Measurements from ENCODE around the gene HSD17B1. TPM values are rescaled to one million over a fixed set of nuclear protein-coding genes. Genes with fewer than 3 reads are reported as not detected.

Gene HSD17B1
- 2.7 and 3.4 TPM in 2 replicates for total RNA-seq

GRCh38 chr17:42552736-42553135, at the start of gene HSD17B1:
HSD17B1 (plus strand) TSS chr17:42552923; CDS start chr17:42552934, 11 bp downstream.

GRCh38 chr17:42536048-42536371, 16.7 kb upstream of the HSD17B1 start, which contains the start of gene NAGLU:
NAGLU (plus strand) TSS chr17:42536241; CDS start chr17:42536273, 32 bp downstream.

DNA sequence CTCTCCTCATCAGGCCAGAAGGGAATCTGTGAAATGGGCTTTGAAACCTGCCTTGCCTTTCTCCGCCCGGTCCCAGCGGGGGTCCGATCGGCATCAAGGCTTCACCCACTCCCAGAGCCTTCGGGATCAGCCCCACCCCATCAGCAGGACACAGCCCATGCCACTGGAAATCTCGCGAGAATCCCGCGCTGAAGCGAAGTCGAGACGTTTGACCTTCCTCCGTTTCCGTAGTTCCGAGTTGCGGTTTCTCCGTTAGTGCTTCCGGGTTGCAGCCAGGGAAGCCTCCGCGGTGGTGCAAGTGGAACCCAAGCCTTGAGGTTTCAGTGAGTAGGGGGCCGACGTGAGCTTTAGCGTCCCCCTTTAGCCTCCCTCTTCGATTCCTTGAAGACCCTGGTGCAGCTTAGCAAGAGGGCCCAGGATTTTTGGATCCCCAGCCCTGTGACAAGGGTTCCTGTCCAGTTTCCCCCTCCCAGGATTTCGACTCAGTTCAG, 9.2 kb downstream of the HSD17B1 start, which contains the start of gene COASY:
Gene COASY (plus strand): TSS at position 252 of the 491 bp plus-strand sequence. CDS start 475 bp downstream, outside the sequence.

DNA sequence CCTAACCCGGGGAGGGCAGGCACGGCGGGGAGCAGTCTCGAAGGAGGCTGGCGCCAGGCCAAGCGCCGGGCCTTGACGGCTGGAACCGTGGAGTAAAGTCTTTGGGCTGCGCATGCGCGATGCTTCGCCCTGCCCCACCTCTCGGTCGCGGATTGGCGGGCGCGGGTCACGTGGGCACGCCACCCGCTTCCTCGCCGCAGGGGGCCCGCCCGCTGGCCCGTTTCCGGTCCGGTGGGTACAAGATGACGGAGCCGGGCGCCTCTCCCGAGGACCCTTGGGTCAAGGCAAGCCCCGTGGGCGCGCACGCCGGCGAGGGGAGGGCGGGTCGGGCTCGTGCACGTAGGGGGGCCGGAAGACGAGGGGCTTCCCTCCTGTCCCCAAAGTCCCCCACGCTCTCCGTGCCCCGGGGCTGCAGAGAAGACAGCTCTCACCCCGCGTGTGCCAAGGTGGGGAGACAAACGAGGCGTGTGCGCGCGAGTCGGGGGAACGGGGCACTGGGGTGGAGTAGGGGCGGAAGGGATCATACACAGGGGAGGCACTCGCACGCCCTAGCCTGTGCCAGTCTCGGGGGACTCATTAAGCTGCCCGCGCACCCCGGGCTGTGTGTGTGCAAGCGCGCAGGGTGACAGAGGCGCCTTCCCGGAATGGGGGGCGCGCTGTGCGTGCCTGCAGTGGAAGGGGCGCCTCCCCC, 14.3 kb downstream of the HSD17B1 start, which contains the start of gene MLX:
Gene MLX (plus strand): TSS at position 218 of the 691 bp plus-strand sequence. CDS start 25 bp downstream, at position 243.

DNA sequence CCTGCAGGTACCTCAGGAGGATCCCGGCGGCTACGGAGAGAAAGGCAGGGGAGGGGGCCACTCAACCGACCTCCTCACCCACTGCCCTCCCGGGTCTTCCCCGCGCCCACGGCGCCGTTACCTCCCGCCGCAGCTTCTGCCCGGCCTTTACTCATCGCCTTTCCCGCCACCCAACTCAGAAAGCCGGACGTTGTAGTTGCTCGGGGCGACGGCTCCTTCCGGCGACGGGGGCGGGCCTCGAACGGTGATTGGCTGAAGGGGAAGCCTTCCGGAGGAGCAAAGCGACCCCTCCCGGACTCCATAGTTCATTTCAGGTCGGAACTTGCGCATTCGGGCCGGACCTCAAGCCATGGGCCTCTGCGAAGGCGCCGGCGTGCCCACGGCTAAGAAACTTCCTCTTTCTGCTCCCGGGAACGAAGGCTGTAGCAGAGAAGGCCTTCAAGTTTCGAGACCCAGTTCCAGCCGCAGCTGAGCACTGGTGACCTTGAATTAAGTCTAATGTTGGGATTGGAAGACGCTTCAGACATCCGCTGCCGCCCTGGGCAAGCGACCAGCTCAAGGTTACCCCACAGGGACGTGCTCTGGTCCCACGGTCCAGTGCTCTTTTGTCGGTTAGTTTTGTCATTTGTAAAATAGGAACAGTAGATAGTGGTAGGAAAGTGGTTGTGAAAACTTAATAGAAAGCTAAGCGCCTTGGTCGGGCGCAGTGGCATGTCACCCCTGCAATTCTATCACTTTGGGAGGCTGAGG, 25.0 kb downstream of the HSD17B1 start, which contains the start of gene PSMC3IP:
Gene PSMC3IP (minus strand): TSS at position 198 of the 750 bp plus-strand sequence. CDS start 43 bp downstream, at position 155.

Other genes starting within 250 kb of the HSD17B1 start
- gene STAT3, start 164.5 kb upstream of the HSD17B1 start, total RNA-seq, result 59.5 and 169 TPM in 2 replicates
- 97.4 and 146 TPM in 2 replicates for gene CAVIN1, start 129.7 kb upstream of the HSD17B1 start, total RNA-seq
- 24.9 and 59.1 TPM in 2 replicates for gene ATP6V0A1, start 94.0 kb upstream of the HSD17B1 start, total RNA-seq
- 11.6 and 13.5 TPM in 2 replicates for gene NAGLU, start 16.7 kb upstream of the HSD17B1 start, total RNA-seq
- 18.5 and 39.4 TPM in 2 replicates for gene COASY, start 9.2 kb downstream of the HSD17B1 start, total RNA-seq
- gene MLX, start 14.2 kb downstream of the HSD17B1 start, total RNA-seq, result 34.9 and 38.1 TPM in 2 replicates
- gene PSMC3IP, start 24.8 kb downstream of the HSD17B1 start, total RNA-seq, result 1.4 and 1.9 TPM in 2 replicates
- 77.7 and 78.3 TPM in 2 replicates for gene RETREG3, start 56.5 kb downstream of the HSD17B1 start, total RNA-seq
- 11.3 and 27.1 TPM in 2 replicates for gene TUBG1, start 56.8 kb downstream of the HSD17B1 start, total RNA-seq
- gene TUBG2, start 106.4 kb downstream of the HSD17B1 start, total RNA-seq, result 3.4 and 5.3 TPM in 2 replicates
- gene PLEKHH3, start 124.1 kb downstream of the HSD17B1 start, total RNA-seq, result 16.4 and 31.0 TPM in 2 replicates
- under 0.01 and 0.21 TPM in 2 replicates for gene CCR10, start 128.9 kb downstream of the HSD17B1 start, total RNA-seq
- gene CNTNAP1, start 129.6 kb downstream of the HSD17B1 start, total RNA-seq, result under 0.01 and 0.71 TPM in 2 replicates
- gene EZH1, start 192.1 kb downstream of the HSD17B1 start, total RNA-seq, result 13.0 and 17.4 TPM in 2 replicates
- gene RAMP2, start 208.3 kb downstream of the HSD17B1 start, total RNA-seq, result not detected in 2 replicates
- 52.1 and 66.3 TPM in 2 replicates for gene VPS25, start 220.5 kb downstream of the HSD17B1 start, total RNA-seq
- gene WNK4, start 227.7 kb downstream of the HSD17B1 start, total RNA-seq, result under 0.01 and 0.57 TPM in 2 replicates
- gene COA3, start 245.8 kb downstream of the HSD17B1 start, total RNA-seq, result 32.1 and 41.7 TPM in 2 replicates
- not detected in 2 replicates for gene CNTD1, start 245.9 kb downstream of the HSD17B1 start, total RNA-seq